Activated naive CD8-positive, alpha-beta T cell treated with anti-CD3 and anti-CD28 coated beads, Interleukin-2, amount 50 U/mL, for 16 hours (primary cell): ENCODE measurements around the gene NR1H2.
"Not testable (repeated sequence)": the region's sequence is repeated elsewhere in the genome, so short reads cannot be mapped to it uniquely, and the experiment has no call there.

Source experiments
- DNase-seq: peaks from one replicate; pipeline ENCODE4 v3.0.0-alpha.2; 2020; ENCODE audit warnings: low read depth, low spot score

Gene NR1H2

DNA sequence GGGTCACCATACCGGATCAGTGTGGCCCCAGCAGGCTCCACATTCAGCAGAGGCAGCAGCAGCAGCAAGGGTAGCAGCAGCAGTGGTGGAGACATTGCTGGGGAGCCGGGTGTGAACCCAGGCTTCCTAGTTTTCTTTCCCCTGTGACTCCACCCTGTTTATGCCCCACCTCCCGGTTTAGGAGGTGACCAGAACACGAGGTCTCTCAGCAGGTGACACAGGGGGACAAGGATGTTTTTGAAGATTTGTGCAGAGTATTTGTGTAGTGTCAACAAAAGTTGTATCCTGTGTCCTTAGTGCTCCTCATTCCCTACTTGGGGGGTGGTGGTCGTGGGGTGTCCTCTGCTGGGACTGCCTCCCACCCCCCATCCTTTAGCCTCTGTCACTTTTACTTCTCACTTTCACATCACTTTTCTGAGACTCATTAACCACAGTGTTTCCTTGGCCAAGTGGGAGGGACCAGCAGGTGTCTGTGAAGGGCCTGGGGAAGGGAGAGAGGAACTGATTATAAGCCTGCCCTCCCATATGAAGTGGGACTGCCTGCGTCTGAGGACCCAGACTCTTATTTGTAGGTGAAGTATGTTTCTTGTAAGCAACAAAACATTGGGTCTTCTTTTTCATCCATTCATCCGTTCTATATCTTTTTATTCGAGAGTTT lies 31.5 kb upstream of the NR1H2 start:
- no peak for DNase-seq

DNA sequence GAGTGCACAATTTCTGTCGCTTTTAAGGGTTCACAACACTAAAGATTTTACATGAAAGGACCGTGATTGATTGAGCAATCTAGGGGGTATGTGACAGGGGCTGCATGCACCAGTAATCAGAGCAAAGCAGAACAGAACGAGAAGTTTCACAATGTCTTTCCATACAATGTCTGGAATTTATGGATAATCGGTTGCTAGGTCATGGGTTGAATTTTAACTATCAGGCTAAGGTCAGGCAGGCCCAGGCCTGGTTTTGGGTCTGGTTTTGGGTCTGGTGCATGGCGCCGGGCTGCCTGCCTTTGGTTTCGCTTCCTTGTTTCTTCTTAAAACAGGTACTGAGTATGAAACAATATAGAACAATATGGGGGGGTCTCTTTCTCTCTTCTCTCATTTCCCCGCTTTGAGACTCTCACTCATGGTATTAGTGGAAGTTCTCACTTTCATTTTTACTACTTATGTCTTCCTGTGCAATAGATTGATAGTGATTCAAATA lies 29.1 kb upstream of the NR1H2 start:
- not testable (repeated sequence) for DNase-seq

DNA sequence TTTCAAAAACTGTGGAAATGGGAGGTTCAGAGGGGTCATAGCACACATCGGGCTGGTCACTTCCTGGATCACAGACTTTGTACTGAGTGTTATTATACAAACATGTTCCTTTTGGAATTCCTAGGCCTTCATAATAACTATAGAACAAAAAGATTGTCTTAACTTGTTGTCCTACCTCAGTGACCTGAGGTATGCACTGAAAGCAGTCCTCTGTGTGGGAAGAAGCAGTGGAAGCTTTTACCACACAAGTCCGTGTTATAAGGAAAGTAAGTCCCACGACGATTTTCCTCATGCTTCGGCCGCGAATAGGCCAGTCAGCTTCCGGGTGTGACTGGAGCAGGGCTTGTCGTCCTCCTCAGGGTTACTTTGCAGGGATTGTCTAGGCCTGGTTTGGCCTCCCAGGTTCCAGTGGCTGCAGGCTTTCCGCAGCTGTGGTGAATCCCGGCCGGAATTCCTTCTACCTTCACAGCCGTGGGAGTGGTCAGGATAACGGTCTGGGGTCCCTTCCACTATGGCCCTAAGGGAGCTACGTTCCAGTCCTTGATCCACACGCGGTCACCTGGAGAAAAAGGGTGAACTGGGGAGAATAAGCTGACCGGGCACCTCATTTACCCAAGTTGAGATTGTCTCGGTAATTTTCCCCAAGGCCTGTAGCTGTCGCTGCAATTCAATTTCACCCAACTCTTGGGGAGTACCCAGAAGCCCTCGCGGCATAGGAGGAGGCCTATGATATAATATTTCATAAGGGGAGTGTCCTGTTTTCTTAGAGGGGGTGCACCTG lies 26.8 kb upstream of the NR1H2 start:
- no peak for DNase-seq

DNA sequence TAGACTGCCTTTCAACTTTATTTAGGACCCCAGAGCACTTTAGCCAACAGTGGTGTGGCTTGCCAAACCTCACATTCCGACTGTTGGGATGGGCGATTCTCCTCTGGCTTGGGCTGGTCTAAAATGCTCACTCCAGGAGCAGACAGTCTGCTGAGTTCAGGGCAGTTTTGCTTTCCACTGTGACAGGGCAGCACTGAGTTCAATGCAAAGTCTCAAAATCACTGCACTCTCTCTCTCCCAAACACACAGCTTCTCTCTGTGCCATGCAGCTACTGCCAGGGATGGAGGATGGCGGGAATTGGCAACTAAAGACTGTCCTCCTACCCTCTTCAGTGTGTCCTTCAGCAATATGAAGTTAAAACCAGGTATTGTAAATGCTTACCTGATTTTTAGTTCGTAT lies 24.0 kb upstream of the NR1H2 start:
- DNase-seq, result no peak

DNA sequence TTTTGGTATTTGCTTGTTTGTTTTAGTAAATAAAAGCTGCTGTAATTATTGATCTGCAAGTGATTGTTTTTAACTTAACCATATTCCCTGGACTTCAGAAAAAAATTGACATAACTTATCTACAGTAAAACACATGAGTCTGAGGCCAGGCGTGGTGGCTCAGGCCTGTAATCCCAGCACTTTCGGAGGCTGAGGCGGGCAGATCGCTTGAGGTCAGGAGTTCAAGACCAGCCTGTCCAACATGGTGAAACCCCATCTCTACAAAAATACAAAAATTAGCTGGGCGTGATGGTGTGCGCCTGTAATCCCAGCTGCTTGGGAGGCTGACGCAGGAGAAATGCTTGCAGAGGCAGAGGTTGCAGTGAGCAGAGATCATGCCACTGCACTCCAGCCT lies 22.8 kb upstream of the NR1H2 start:
- DNase-seq, result not testable (repeated sequence)

DNA sequence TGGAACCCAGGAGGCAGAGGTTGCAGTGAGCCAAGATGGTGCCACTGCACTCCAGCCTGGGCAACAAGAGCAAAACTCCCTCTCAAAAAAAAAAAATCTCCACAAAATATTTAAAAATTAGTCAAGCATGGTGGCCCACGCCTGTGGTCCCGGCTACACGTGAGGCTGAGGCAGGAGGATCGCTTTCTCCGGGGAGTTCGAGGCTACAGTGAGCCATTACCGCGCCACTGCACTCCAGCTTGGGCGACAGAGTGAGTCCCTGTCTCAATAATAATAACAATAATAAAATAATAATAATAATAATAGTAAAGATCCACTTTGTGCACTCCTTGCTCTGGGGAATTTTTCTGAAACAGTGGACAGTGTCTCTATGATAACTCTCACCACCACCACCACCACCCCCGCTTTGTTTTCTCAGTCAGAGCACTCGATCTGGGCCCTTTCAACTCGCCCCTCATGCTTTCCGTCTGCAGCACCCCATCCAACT lies 19.5 kb upstream of the NR1H2 start:
- DNase-seq, result no peak

DNA sequence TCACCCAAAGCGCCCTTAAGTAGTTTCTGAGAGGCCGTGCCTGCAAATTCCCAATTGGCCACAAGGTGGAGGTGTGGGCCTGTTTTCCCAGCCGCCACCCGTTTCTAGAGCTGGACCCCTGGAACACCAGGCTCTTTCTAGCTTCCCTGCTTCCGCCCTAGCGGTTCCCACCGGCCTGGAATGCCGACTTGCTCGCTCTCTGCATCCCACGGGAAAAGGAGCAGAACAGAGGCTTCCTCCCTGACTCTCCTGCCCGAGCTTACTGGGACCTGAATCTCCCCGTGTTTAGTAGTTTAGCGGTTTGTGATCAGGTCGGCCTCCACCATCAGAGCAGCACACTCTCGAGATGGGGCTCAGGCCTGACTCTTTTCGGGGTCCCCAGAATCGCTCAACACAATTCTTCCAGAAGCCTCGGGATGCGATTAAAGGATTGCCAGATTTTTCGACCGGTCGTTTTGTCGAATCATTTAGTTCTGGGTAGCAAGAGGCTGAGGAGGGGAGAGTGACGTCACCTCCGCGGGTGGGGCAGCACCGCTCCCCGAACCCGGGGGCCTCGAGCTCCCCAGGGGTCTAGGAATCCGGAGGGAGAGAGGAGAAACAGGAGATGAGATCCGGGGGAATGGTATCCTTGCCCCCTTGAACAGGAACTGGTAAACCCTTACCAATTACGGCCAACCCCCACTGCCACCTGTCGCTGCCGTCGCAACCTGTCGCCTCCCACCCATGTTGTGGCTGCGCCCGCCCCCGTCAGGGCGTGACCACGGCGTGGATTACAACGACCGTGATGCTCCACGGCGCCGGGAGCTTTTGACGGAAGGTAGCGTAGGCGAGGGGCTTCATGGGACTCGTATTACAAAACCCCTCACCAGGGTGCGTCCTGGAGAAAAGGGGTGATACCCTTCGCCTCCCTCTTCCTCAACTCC lies 18.8 kb upstream of the NR1H2 start:
- peak; percentile 70 for DNase-seq

DNA sequence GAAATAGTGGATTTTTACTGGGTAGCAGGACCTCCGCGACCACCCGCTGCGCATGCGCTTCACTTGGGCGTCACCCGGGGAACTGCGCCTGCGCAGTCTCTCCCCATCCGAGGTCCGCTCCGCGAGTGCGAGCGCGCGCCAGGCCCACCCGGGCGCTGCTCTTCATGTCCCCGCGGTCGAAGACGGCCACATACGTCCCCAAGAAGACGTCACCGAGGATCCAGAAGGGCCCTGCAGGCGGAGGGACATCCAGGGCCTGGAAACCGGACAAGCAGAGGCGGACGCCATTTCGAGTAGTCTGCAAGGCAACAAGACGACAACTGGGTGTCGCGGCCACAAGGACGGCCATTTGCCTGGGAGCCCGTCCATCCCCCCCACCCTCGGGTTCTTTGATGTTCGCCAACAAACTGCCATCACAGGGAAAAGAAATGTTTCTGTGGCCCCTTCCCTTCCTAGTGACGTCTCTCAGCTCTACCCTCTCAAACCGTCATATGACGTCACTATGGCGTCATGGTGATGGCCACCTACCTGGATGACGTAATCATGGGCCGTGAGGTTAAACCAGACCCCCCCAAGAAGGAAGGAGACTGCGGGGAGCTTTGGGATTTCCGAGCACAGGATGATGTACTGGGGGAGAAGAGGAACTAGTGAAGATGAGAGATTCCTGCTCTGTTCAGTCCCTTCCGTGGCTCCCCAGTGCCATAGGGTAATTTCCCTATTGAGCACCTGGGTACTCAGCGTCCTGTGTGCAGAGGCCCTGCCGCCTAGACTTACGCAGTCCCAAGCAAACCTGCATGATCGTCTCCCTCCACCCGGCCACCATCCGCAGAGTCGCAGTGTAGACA lies 17.6 kb upstream of the NR1H2 start:
- peak; percentile 38 for DNase-seq

DNA sequence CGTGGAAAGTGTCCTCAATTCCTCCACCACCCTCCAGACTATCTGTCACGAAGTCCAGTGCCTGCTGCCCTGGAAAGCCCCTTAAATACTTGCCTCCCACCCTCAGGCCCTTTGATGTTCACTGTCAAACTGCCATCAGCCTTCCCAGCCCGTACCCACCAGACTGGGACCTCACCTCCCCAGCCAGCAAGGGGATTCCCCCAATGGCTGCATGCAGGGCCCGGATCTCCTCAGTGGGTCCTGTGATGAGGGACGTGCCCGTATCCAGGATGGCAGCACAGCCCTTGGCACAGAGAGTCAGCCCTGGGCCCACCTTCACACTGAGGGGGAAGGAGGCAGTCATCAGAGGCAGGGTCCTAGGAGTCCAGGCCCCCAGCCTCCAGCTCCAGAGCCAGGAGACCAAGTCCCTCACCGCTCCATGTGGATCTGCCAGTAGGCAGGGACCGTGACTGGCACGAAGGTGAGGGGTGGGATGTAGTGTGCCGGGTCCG lies 16.9 kb upstream of the NR1H2 start:
- DNase-seq, result no peak

DNA sequence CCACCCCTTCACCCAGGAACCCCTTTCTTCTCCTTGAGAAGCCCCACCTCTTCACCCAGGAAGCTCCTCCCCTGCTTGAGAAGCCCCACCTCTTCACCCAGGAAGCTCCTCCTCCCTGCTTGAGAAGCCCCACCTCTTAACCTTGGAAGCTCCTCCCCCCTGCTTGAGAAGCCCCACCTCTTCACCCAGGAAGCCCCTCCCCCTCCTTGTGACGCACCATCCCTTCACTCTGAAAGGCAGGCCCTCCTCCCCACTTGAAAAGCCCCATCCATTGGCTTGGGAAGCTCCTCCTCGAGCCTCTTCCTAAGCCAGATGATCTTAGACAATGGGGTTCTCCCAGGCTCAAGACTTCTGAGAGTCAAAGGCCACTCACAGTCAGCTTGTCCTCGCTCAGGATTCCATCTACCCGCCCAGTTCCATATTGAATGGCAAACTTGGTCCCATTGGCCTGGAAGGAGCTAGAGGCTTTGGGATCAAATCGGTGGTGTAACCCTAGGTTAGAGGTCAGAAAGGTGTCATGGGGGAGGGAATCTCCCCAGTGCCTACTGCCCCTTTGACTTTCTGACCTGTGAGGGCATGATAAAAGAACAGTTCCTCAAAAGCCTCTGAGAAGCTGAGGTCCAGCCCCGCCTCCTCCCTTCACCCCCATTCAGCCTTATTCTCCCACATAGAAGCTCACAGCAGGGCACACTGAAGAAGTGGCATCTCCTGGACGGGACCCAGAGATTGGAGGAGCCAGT lies 14.8 kb upstream of the NR1H2 start:
- no peak for DNase-seq

DNA sequence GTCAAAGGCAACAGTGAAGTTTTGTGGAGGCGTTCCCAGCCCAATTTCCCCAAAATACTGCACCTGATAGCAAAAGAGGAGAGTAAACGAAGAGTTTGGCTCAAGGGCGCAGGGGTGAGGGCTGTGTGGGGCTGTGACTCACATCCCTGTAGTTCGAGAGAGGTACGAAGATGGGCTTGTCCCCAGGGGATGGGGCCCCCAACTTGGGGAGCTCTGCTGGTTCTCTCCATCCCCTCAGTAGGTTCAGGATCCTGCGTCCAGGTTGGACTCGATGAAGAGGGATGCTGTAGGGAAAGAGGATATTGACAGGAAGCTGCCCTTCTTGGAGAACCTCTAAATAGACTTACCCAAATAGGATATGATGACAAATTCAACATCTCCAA lies 14.2 kb upstream of the NR1H2 start:
- DNase-seq, result no peak

DNA sequence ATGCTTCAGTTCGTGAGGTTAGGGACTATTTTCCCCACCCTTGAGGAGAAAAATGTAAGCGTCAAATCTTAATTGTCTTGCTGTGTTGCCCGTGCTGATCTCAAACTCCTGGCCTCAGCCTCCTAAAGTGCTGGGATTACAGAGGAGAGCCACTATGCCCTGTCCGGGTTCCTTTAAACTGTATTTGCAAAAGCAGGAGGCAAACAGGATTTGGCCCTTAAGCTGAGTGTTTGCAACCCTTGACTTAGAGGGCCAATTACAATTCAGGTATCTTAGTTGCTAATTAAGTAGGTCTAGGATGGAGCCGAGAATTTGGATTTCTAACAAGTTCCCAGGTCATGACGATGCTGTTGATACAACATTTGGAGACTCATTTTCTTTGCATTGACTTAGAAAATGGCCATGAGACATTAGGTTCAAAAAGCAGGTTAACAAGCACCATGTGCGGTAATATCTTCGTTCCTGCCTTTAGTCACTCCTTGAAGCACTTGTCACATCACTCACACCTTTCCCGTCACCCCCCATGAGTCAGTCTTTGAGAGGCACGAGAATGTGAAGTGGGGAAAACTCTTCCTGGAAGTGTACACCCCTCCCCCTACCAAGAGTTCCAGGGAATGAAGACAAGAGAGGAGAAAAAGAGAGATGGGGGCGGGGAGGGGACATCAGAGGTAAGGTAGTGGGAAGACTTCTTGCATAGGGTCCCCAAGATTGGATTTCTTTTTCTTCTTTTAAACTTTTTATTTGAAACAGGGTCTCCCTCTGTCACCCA lies 13.4 kb upstream of the NR1H2 start:
- no peak for DNase-seq

DNA sequence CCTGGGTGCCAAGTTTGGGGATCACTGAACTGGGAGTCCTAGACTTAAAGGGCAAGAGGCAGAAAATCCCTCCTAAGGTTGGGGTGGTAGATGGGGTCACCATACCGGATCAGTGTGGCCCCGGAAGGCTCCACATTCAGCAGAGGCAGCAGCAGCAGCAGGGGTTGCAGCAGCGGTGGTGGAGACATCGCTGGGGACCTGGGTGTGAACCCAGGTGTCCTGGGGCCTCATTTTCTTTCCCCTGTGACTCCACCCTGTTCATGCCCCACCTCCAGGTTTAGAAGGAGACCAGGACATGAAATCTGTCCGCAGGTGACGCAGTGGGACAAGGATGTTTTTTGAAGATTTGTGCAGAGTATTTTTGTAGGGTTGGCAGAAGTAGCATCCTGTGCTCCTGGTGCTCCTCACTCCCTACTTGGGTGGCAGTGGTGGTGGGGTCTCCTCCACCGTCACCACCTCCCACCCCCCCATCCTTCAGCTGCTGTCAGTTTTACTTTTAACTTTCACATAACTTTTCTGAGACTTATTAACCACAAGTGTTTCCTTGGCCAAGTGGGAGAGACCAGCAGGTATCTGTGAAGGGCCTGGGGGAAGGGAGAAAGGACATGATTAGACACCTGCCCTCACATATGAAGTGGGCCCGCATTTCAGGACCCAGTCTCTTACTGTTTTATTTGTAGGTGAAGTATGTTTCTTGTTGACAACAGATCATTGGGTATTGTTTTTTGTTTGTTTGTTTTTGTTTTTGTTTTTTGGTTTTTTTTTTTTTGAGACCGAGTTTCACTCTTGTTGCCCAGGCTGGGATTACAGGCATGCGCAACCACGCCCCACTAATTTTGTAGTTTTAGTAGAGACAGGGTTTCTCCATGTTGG lies 10.6 kb upstream of the NR1H2 start, which contains the start of gene NAPSA:
NAPSA (minus strand) TSS at position 206 of the 873 bp plus-strand sequence; CDS start at position 188, 18 bp downstream.
- no peak for DNase-seq

DNA sequence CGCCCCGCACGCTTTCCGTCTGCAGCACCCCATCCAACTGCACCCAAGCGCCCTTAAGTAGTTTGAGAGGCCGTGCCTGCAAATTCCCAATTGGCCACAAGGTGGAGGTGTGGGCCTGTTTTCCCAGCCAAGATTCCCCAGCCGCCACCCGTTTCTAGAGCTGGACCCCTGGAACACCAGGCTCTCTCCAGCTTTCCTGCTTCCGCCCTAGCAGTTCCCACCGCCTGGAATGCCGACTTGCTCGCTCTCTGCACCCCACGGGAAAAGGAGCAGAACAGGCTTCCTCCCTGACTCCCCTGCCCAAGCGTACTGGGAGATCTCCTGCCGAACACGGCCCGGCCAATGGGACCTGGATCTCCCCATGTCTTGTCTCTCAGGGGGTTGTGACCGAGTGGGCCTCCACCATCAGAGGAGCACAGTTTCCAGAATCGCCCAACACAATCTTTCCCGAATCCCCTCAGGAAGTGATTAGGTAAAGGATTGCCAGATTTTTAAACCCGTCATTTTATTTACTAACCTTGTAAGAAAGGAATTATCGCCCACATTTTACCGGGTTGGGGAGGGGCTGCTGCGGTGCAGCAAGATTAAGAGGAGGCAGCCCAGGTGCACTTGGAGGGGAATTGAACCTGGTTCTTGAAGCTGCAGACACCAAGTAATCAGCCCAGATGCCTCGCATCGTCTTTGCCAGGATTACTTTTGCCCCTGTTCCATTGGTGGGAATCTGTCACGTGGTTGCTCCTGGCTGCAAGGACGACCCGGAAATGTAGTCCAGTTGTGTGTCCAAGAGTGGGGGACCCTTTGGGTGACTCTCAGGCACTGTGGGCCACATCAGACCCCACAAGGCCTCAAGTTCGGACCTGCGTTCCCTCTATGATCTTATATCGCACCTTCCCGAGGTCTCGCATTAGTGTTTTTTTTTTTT lies 7.3 kb upstream of the NR1H2 start:
- DNase-seq, result peak; percentile 33

DNA sequence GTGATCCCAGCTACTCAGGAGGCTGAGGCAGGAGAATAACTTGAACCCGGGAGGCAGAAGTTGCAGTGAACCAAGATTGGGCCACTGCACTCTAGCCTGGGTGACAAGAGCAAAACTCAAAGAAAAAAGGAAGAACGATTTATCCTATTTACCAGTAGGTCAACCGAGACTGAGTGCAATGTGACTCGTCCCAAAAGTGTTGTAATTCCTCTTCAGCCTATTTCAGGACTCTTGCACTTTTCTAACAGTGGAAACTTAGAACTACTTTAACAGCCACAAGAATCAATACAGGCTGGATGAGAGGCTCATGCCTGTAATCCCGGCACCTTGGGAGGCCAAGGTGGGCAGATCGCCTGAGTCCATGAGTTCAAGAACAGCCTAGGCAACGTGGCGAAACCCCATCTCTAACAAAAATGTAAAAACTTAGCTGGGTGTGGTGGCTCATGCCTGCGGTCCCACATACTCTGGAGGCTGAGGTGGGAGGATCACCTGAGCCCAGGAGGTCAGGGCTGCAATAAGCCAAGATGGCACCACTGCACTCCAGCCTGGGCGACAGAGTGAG lies 4.3 kb upstream of the NR1H2 start:
- DNase-seq, result no peak

DNA sequence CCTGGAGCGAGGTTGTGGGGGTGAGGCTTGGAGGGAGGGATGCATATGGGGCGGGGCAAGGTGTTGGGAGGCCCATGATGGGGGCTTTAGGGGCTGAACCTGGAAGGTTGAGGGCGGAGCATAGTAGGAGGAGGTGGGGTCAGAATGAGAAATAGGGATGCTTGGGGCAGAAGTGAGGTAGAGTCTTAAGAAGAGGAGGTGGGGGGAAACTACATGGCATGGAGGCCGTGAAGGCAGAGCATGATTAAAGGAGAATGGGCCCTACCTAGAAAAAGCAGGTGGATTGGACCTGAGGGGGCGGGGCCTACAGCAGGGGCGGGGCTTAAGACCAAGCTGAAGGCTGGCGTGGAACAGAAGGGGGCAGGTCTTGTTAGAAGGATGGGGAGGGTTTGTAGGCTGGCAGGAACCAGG lies 799 bp downstream of the NR1H2 start:
- no peak for DNase-seq

DNA sequence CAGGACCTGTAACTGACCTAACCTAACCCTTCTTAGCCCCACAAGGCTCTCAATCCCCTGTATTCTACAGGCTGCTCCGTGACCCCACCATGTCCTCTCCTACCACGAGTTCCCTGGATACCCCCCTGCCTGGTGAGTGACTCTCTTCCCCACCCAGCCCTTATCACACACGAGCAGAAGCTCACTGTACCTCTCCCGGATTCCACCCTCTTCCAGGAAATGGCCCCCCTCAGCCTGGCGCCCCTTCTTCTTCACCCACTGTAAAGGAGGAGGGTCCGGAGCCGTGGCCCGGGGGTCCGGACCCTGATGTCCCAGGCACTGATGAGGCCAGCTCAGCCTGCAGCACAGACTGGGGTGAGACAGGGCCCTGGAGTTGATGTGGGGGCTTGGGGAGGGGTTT lies 1.3 kb downstream of the NR1H2 start:
- no peak for DNase-seq
